HepG2 (cell line): ENCODE measurements around the gene CKLF. TPM values are rescaled to one million over a fixed set of nuclear protein-coding genes. Genes with fewer than 3 reads are reported as not detected.

Source experiments
- ATAC-seq: fragments of 200-7000 bp; cut with Tn5 transposase; 3 replicates; pipeline ENCODE4 v1.9.1; 2020; ENCODE audit warnings: mild to moderate bottlenecking, moderate library complexity
- BruUV-seq: library from RNA; stranded (reverse); fragments of 400-500 nt; replicated peaks from 2 replicates; lab custom pipeline; 2021; lab: Mats Ljungman, UMichigan
- CTCF ChIA-PET: fragments of 300-600 bp; formaldehyde crosslinking; extraction: SDS; loops from one replicate; lab custom pipeline; 2021; ENCODE audit warnings: low total read pairs, inconsistent platforms, low intra/inter-chr PET ratio; lab: Yijun Ruan, JAX
- POLR2A ChIA-PET: fragments of 350-600 bp; sonication (Branson Sonifier 250); formaldehyde crosslinking; loops from one replicate; lab custom pipeline; 2020; ENCODE audit warnings: antibody characterized with exemption, inconsistent platforms; lab: Yijun Ruan, JAX
- DNase-seq: peaks from one replicate; pipeline ENCODE4 v3.0.0-alpha.2; 2015; ENCODE audit warnings: low spot score
- FAIRE-seq: peaks from 3 replicates; lab custom pipeline; 2011; peaks lifted over from hg19 to GRCh38; lab: Jason Lieb, UNC
- H2AFZ ChIP-seq: one replicate; pipeline ENCODE4 v1.6.1; 2011; ENCODE audit warnings: low read length, inconsistent platforms
- H3K27ac ChIP-seq: fragments of 300-600 bp; 3 replicates; pipeline ENCODE4 v1.8.0; 2011; ENCODE audit warnings: mixed run types, mild to moderate bottlenecking, mixed read lengths, low read length, inconsistent platforms; ENCODE audit not compliant: insufficient read depth; ENCODE audit errors: extremely low read length
- H3K27me3 ChIP-seq, 2 experiments: fragments of 200-600 bp in 1 of 2; 2 replicates in 1 of 2; 3 replicates in 1 of 2; pipeline versions ENCODE4 v1.6.0 to v1.8.0; 2011; ENCODE audit warnings: low read length in 2 of 2, mild to moderate bottlenecking in 2 of 2, moderate library complexity in 2 of 2, inconsistent platforms in 1 of 2; ENCODE audit not compliant: insufficient read depth in 2 of 2, control insufficient read depth in 1 of 2
- H3K36me3 ChIP-seq, 2 experiments: fragments of 200-600 bp in 1 of 2; replicated peaks in 1 of 2; 2 replicates in 1 of 2; 3 replicates in 1 of 2; pipeline versions ENCODE4 v1.5.1 to v1.8.0; 2011; ENCODE audit warnings: low read length in 2 of 2, inconsistent platforms in 1 of 2; ENCODE audit not compliant: insufficient read depth in 2 of 2, control insufficient read depth in 1 of 2
- H3K4me1 ChIP-seq: 2 replicates; pipeline ENCODE4 v1.5.1; 2012; ENCODE audit warnings: low read length, inconsistent platforms; ENCODE audit not compliant: insufficient read depth
- H3K4me2 ChIP-seq: 2 replicates; pipeline ENCODE4 v1.6.0; 2011; ENCODE audit warnings: low read depth, low read length, inconsistent platforms
- H3K4me3 ChIP-seq, 3 experiments: fragments of 200-600 bp in 1 of 3; sonication (generic), shearing (Covaris generic) in 1 of 3; replicated peaks in 1 of 3; 2 replicates each; pipeline ENCODE4 v1.5.1; 2011 to 2016; ENCODE audit warnings: low read length in 3 of 3, inconsistent platforms in 2 of 3, low read depth in 2 of 3, mild to moderate bottlenecking in 2 of 3, control low read depth in 1 of 3, mixed read lengths in 1 of 3; ENCODE audit not compliant: insufficient read depth in 1 of 3
- H3K79me2 ChIP-seq: one replicate; pipeline ENCODE4 v1.6.1; 2011; ENCODE audit warnings: low read length, inconsistent platforms; ENCODE audit not compliant: insufficient read depth
- H3K9ac ChIP-seq: 2 replicates; pipeline ENCODE4 v1.6.0; 2011; ENCODE audit warnings: mild to moderate bottlenecking, low read depth, low read length, inconsistent platforms; ENCODE audit not compliant: insufficient read depth
- H3K9me3 ChIP-seq: 2 replicates; pipeline ENCODE4 v1.5.1; 2012; ENCODE audit warnings: mild to moderate bottlenecking, low read length
- H4K20me1 ChIP-seq: 2 replicates; pipeline ENCODE4 v1.6.0; 2011; ENCODE audit warnings: inconsistent platforms, mild to moderate bottlenecking, low read length, moderate library complexity; ENCODE audit not compliant: insufficient read depth
- ARNTL ChIP-seq: sonication (generic); formaldehyde crosslinking; IDR thresholded peaks from 2 replicates; pipeline ENCODE4 v1.4.0; 2020; ENCODE audit warnings: mild to moderate bottlenecking, missing genetic modification reagents
- FOXC1 ChIP-seq: sonication (generic); formaldehyde crosslinking; IDR thresholded peaks from 2 replicates; pipeline ENCODE4 v1.8.0; 2022; ENCODE audit warnings: mild to moderate bottlenecking, missing genetic modification reagents, borderline replicate concordance
- MLXIP ChIP-seq: sonication (generic); formaldehyde crosslinking; IDR thresholded peaks from 2 replicates; pipeline ENCODE4 v1.9.0; 2021; ENCODE audit warnings: missing genetic modification reagents, borderline replicate concordance
- PAX8 ChIP-seq: sonication (generic); formaldehyde crosslinking; IDR thresholded peaks from 2 replicates; pipeline ENCODE4 v1.8.0; 2022; ENCODE audit warnings: mild to moderate bottlenecking, missing genetic modification reagents, borderline replicate concordance
- PITX1 ChIP-seq: sonication (generic); formaldehyde crosslinking; IDR thresholded peaks from 2 replicates; pipeline ENCODE4 v1.5.1; 2020; ENCODE audit warnings: mild to moderate bottlenecking, missing genetic modification reagents
- RAD21 ChIP-seq: fragments of 450-650 bp; formaldehyde crosslinking; IDR thresholded peaks from 2 replicates; pipeline ENCODE4 v1.5.0; 2020; ENCODE audit warnings: mild to moderate bottlenecking
- REPIN1 ChIP-seq: sonication (generic); formaldehyde crosslinking; IDR thresholded peaks from 2 replicates; pipeline ENCODE4 v1.8.0; 2022; ENCODE audit warnings: missing genetic modification reagents, low read depth, mild to moderate bottlenecking, borderline replicate concordance
- TEAD3 ChIP-seq: optimal IDR thresholded peaks from 2 replicates; pipeline ENCODE3; 2016; ENCODE audit warnings: borderline replicate concordance
- ZBTB43 ChIP-seq: sonication (generic); formaldehyde crosslinking; conservative IDR thresholded peaks from 2 replicates; pipeline ENCODE4 v1.4.0; 2020; ENCODE audit warnings: missing genetic modification reagents
- ZBTB7B ChIP-seq: sonication (generic); formaldehyde crosslinking; IDR thresholded peaks from 2 replicates; pipeline ENCODE4 v1.4.0; 2020; ENCODE audit warnings: missing genetic modification reagents
- ZFP36L1 ChIP-seq: sonication (generic); formaldehyde crosslinking; IDR thresholded peaks from 2 replicates; pipeline ENCODE4 v1.8.0; 2022; ENCODE audit warnings: mild to moderate bottlenecking, missing genetic modification reagents, moderate library complexity
- ZNF292 ChIP-seq: sonication (generic); formaldehyde crosslinking; IDR thresholded peaks from 2 replicates; pipeline ENCODE4 v1.8.1; 2022; ENCODE audit warnings: mild to moderate bottlenecking, low read depth, missing genetic modification reagents, borderline replicate concordance
- ZNF850 ChIP-seq: sonication (generic); formaldehyde crosslinking; conservative IDR thresholded peaks from 2 replicates; pipeline ENCODE4 v1.9.0; 2021; ENCODE audit warnings: mild to moderate bottlenecking, missing genetic modification reagents
- WGBS: methylation state at CpG from one replicate; pipeline ENCODE4 v1.1.6; 2017; ENCODE audit warnings: low lambda C conversion rate; 5-methylcytosine and 5-hydroxymethylcytosine counted together
- in situ Hi-C: cut with HindIII; loops from 2 replicates; pipeline ENCODE4 v1.10.0; 2017; ENCODE audit warnings: low pct_unique_long_range_greater_than_20kb; ENCODE audit not compliant: extremely low pct_ligation_motif_present
- intact Hi-C: fragments of 100-400 bp; cut with micrococcal nuclease; formaldehyde crosslinking; loops from one replicate; pipeline ENCODE4 v1.10.0; 2022; ENCODE audit not compliant: unreplicated experiment
- polyA plus RNA-seq, 8 experiments: library from polyadenylated mRNA; depleted of rRNA in 3 of 8; stranded (reverse) in 7 of 8; unstranded in 1 of 8; fragments of >200 nt; fragmentation: Illumina TruSeq in 4 of 8; extraction: Trizol in 4 of 8; gene quantifications; 2 replicates each; pipeline versions ENCODE4 v1.2.1 to v1.2.3, GENCODE V29; 2011 to 2016; ENCODE audit warnings: low read depth in 4 of 8, missing spikeins in 1 of 8, mixed read lengths in 1 of 8; ENCODE audit not compliant: insufficient read depth in 1 of 8
- total RNA-seq, 5 experiments: library from RNA; depleted of rRNA; stranded (reverse); fragments of >200 nt; fragmentation: Illumina TruSeq; extraction: Trizol; gene quantifications; 2 replicates each; pipeline ENCODE4 v1.2.3, GENCODE V29; 2016; ENCODE audit warnings: low read depth in 1 of 5

CKLF gene
- total and polyA plus RNA-seq, 2 of the 13 experiments (the other 11 are each of a cell fraction or from before 2014, with no cell fraction given): 120 to 167 TPM

- 92% methylated on average over 9 of the region's 9 CpGs for WGBS
- DNase-seq (no peak), ATAC-seq (no peak), FAIRE-seq (no peak)
- no peak overlapping the region for H3K27ac ChIP-seq
- TF ChIP-seq RAD21: no peak
- TF ChIP-seq ZNF850 (CRISPR knock-in tag): no peak
- no peak for TF ChIP-seq TEAD3
- TF ChIP-seq ZNF292: no peak
- no peak for TF ChIP-seq ARNTL (CRISPR knock-in tag)
- no peak for TF ChIP-seq ZBTB43
- TF ChIP-seq PAX8 (CRISPR knock-in tag): no peak
- no peak for TF ChIP-seq REPIN1 (CRISPR knock-in tag)
- no peak for TF ChIP-seq FOXC1 (CRISPR knock-in tag)
- TF ChIP-seq MLXIP: no peak
- TF ChIP-seq PITX1 (CRISPR knock-in tag): no peak
- TF ChIP-seq ZBTB7B (CRISPR knock-in tag): no peak
- TF ChIP-seq ZFP36L1 (CRISPR knock-in tag): no peak
- no TSS peak for BruUV-seq
- H3K9ac ChIP-seq: no peak overlapping the region
- H3K9me3 ChIP-seq: no peaks in the 10 kb centered on the region
- H4K20me1 ChIP-seq: no peaks in the 10 kb centered on the region
- H3K4me3 ChIP-seq: no peak overlapping the region
- H3K79me2 ChIP-seq: no peaks in the 10 kb centered on the region
- ChIA-PET POLR2A (no interaction called here), CTCF (no interaction called here)
- H3K27me3 ChIP-seq: no peaks in the 10 kb centered on the region
- H2AFZ ChIP-seq: no peak overlapping the region
- peaks cover 8% of the 10 kb centered on the region for H3K4me1 ChIP-seq
- in situ Hi-C loops (no loop called here), intact Hi-C loops (no loop called here)
- H3K36me3 ChIP-seq: peaks cover 12 to 26% of the 10 kb centered on the region in 2 experiments
- H3K4me2 ChIP-seq: no peak overlapping the region
These were observed 28.5 kb upstream of the CKLF start for GRCh38 chr16:66523861-66524354.
